ENCODE measurements around the gene MRGPRX2.

Gene MRGPRX2

DNA sequence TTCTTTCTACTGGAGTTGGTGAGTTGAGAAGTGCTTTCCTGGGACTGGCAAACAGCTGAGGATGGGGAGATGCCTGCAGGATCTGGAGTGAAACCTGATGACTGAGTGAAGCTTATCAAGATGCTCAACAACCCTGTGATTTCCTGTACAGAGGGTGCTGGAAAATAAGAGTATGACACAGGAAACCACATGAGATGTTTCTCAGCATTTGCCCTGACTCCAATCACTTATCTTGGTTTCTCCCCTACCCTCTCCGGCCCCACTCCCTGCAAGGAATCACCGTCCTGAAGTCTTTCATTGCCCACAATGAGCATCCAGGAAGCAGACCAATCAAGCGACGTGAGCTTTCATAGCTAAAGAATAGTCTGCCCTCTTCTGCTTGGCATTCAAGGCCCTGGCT is at the start of gene MRGPRX2:
MRGPRX2 (minus strand) TSS at position 89 of the 400 bp plus-strand sequence. CDS start 4,315 bp downstream, outside the sequence.
- TF ChIP-seq, protein P1, sequence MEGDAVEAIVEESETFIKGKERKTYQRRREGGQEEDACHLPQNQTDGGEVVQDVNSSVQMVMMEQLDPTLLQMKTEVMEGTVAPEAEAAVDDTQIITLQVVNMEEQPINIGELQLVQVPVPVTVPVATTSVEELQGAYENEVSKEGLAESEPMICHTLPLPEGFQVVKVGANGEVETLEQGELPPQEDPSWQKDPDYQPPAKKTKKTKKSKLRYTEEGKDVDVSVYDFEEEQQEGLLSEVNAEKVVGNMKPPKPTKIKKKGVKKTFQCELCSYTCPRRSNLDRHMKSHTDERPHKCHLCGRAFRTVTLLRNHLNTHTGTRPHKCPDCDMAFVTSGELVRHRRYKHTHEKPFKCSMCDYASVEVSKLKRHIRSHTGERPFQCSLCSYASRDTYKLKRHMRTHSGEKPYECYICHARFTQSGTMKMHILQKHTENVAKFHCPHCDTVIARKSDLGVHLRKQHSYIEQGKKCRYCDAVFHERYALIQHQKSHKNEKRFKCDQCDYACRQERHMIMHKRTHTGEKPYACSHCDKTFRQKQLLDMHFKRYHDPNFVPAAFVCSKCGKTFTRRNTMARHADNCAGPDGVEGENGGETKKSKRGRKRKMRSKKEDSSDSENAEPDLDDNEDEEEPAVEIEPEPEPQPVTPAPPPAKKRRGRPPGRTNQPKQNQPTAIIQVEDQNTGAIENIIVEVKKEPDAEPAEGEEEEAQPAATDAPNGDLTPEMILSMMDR (conservative IDR thresholded peaks at IDR 0.05), result no peak
- no peak for TF ChIP-seq ZFX (IDR thresholded peaks at IDR 0.05)
- H3K27ac ChIP-seq, result no peak within 1 kb of the TSS

DNA sequence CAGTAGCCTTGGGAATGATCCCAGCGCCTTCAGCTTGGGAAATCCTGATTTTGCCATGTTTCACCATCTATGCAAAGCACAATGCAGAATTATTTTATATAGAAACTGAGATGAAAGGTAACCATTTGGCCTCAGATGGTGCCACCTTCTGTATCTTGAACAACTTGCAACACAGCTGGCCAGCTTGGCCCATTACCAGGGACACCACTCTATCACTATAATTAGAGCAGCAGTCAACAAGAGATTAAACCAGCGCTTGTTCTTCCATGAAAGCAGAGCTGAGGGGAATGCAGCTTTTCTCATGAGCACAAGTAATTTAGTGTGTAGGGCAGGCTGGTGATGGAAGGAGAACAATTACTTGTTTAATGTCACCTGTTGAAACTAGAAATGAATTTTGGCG is 49.8 kb upstream of the MRGPRX2 start:
- TF ChIP-seq ZFX (IDR thresholded peaks at IDR 0.05), result no peak
- TF ChIP-seq, protein P1 (conservative IDR thresholded peaks at IDR 0.05), result no peak
- H3K27ac ChIP-seq, result no peak overlapping the region

DNA sequence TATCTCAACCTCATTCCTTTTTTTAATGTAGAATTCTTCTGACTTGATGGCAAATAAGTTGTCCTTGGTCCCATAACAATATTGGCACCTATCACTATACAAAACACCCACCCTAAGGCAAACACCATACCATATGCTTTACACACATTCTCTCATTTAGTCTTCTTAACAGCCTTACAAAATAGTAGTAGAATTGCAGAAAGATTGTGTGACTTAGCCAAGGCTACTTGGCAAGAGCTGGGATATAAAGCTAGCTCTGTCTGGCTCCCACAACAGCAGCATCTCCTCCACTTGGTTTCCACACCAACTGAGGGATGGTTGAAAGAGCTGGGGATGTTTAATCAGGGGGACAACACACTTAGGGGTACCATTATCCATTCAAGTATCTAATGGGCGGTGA is 46.6 kb upstream of the MRGPRX2 start:
- H3K27ac ChIP-seq, result no peak overlapping the region

DNA sequence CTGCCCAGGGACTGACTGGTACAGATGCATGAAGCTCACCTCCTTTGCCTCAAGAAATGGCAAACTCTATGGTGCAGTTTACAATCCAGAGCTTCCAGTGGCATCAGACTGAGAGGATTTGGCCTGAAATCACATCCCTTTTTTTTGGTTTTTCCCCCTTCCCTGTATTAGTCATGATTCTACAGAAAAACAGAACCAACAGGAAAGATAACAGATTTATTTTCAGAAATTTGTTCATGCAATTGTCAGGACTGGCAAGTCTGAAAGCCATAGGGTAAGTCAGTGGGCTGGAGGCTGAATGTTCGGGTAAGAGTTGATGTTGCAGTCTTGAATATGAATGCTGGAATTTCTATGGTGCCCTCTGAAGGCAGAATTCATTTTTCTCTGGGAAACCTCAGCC is 44.5 kb upstream of the MRGPRX2 start:
- TF ChIP-seq ZFX (IDR thresholded peaks at IDR 0.05), result no peak
- TF ChIP-seq, protein P1 (conservative IDR thresholded peaks at IDR 0.05), result no peak
- no peak overlapping the region for H3K27ac ChIP-seq

More for the DNA sequence above, 46.6 kb upstream of the MRGPRX2 start:
- TF ChIP-seq, protein P1 (conservative IDR thresholded peaks at IDR 0.05), result no peak
- TF ChIP-seq ZFX (IDR thresholded peaks at IDR 0.05), result no peak

DNA sequence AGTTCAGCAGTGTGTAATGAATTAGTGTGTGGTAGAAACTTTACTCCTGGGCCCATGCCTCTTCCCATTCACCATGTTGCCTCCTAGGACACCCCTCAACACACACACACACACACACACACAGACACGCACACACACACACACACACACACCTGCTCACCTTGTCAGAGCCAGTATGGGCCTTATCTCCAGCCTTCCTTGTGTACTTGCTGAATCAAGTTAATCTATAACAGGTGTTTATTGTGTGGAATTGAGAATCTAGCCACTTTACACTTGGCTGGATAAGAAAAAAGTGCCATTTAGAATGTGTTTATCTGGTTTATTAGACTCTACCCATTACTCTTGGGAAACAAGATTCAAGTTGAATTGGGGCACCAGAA is 42.0 kb upstream of the MRGPRX2 start:
- TF ChIP-seq, protein P1 (conservative IDR thresholded peaks at IDR 0.05), result no peak
- TF ChIP-seq ZFX (IDR thresholded peaks at IDR 0.05), result no peak
- no peak overlapping the region for H3K27ac ChIP-seq

DNA sequence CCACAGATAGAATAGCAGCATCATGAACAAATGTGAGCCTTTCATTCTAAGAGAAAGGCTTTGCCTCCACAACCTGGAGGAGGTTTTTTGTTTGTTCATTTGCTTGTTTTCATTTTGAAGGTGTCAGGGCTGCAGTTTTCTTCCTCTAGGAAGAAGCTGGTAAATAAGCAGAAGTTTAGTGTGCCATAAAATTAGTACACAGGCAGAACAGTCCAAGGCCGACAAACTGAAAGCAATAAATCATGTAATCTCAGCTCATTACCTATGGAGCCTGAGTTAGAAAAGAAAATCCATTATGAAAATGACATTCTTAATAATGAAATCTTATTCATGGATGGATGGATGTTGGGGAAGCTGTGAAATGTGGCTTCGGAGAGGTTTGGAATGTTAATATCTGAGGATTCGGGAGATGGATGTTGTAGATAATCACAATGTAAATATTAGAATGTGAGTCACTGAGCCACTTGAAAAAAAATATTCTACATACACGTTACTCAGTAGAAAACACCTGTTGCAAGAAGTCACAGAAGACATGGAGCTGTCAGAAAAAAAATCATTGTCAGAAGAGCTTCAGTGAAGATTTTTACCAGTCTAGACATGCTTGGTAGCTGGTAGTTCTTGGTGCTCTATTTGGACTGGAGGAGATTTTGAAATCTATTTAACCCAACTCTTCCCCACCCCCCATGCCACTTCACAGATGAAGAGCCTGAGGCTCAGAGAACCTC is 41.4 kb upstream of the MRGPRX2 start:
- TF ChIP-seq ZFX (IDR thresholded peaks at IDR 0.05), result no peak
- TF ChIP-seq, protein P1 (conservative IDR thresholded peaks at IDR 0.05), result no peak
- no peak overlapping the region for H3K27ac ChIP-seq

DNA sequence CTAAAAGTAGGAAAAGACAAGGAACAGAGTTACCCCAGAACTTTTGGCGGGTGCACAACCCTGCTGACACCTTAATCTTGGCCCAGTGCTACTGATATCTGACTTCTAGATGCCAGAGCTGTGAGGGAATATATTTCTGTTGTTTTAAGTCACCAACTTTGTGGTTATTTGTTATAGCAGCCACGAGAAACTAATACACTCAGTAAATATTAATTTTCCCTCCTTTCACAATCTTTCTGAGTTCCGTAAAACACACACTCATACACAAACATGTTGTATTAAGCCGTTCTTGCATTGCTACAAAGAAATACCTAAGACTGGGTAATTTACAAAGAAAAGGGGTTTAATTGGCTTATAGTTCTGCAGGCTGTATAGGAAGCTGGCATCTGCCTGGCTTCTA is 40.4 kb upstream of the MRGPRX2 start:
- TF ChIP-seq, protein P1 (conservative IDR thresholded peaks at IDR 0.05), result no peak
- no peak for TF ChIP-seq ZFX (IDR thresholded peaks at IDR 0.05)
- no peak overlapping the region for H3K27ac ChIP-seq
